Measurements from ENCODE around the gene TBPL1.

GRCh38 chr6:133985970-133986369 lies 32.9 kb downstream of the TBPL1 start:
- TF ChIP-seq CTCF (IDR thresholded peaks at IDR 0.05) (no peak), EZH2 (IDR thresholded peaks at IDR 0.05; ENCODE audit: borderline replicate concordance, insufficient read depth, low read depth, low read length, poor library complexity, severe bottlenecking) (no peak)

Measured in B cell (primary cell).